HG02623 (cell line): ENCODE results near the gene ZDHHC11.
"Not testable (repeated sequence)": the region's sequence is repeated elsewhere in the genome, so short reads cannot be mapped to it uniquely, and the experiment has no call there.

Source experiments
- ATAC-seq: cut with Tn5 transposase; IDR thresholded peaks from one replicate; pipeline ENCODE4 v1.9.1; 2021; ENCODE audit warnings: moderate library complexity; ENCODE audit not compliant: unreplicated experiment

Gene ZDHHC11

DNA sequence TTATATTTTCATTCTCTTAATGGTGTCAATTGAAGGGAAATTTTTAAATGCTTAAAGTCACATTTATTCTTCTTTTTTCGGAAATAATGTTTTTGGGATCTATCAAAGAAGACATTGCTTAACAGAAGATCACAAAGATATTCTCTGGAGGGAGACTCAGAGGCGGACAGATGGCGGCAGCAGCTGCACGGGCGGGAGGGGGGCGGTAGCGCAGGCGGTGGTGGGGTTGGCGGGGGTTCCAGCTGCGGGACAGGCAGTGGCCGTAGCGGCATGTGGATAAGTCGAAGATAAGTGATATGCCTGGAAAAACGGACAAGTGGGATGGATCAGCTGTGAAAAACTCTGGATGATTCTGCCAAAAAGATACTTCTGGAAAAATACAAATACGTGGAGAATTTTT lies 34.6 kb downstream of the ZDHHC11 start:
- no peak for ATAC-seq

DNA sequence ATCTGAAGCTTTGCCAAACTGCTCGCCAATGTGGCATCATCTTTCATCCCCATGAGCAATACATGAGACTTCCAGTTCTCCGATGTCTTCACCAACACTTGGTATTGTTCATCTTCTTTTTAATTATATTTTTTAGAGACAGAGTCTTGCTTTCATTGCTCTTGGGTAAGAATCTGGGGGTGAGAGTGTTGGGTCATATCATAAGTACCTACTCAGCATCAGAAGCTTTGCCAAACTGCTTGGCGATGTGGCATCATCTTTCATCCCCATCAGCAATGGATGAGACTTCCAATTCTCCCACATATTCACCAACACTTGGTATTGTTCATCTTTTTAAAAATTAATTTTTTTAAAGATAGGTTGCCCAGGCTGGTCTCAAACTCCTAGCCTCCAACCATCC lies 35.3 kb downstream of the ZDHHC11 start:
- no peak for ATAC-seq

DNA sequence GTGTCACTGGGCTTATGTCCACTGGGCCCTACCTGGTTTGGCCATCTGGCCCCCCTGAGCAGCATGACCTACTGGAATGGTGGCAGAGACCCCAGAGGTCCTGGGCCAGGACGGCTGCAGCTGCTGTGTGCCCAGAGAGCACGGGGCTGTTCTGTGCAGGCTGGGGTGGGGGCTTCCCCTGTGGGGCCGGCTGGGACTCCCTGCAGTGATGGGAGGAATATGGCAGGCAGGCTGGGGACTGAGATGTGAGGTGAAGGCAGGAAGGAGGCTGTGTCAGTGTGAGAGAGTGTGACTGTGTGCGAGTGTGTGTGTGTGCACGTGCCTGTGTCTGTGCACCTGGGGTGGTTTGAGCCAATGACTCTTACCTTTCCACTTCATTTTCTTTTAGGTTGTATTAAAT lies 37.2 kb downstream of the ZDHHC11 start:
- not testable (repeated sequence) for ATAC-seq

DNA sequence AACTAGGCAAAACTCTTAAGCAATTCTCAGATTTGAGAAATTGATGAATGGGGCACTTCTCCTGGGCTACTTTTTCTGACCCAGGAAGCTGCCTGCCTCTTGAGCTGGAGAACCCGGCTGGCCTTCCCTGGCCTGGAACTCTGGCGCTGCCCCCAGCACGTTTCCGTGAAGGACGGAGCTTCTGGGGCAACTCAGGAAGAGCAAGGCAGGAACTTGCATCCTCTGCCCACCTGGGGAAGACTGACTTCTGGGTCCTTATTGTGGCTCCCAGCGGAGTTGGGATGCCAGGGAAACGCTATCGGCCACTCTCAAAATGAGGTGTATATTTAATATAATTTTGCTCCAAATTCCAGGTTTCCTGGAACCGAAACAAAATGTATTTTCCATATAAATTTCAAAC lies 39.4 kb downstream of the ZDHHC11 start:
- not testable (repeated sequence) for ATAC-seq

DNA sequence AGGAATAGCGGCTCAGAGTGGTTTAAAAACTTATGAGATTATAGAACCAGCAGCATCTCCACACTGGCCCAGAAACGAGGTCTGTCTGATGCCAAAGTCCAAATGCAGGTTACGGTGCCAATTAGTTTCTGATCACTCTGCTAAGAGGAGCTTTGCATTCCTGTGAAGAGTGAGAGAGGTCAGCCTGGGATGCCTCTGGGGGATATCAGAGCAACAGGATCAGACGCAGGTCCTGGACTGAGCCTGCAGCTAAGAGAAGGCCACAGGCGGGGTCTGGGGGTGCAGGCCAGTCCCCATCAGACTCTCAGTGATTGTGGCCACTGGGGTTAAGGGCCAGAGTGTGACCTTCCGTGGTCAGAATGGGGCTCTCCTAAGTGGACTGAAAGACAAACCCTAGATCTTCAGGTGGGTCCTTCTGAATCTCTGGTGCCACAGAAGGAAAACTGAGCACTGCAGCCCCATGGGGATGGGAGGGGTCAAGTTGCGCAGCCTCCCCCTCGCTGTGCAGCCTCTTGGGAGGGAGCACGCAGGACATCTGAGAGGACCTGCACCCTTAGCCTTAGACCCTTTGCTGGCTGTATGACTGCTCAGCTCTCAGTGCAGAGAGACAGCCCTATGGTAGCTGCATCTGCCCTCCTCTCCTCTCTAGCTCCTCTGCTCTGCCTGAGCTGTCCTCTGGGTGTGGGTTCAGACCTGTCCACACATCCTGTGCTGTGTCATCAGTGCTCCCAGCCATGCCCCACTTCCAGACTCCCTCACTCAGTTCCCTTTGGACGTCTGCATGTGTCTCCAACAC lies 42.9 kb downstream of the ZDHHC11 start:
- ATAC-seq: not testable (repeated sequence)

DNA sequence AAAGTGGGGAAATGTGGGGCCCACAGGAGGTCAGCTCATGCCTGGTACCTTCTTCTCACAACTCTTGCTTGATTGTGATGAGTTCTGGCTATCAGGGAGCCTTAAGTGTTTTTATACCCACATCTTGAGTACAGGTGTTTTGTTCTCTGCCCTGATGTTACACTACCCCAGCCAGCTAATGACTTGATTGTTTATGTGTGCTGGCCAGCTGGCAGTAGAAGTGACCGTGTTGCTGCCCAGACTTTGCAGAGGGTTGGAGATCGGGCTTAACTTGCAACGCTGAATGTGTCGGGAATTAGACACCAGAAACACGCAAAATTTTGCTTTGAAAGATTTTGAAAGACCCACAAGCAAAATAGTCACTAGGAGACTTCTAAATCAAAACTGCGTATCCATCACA lies 49.3 kb downstream of the ZDHHC11 start:
- no peak for ATAC-seq

DNA sequence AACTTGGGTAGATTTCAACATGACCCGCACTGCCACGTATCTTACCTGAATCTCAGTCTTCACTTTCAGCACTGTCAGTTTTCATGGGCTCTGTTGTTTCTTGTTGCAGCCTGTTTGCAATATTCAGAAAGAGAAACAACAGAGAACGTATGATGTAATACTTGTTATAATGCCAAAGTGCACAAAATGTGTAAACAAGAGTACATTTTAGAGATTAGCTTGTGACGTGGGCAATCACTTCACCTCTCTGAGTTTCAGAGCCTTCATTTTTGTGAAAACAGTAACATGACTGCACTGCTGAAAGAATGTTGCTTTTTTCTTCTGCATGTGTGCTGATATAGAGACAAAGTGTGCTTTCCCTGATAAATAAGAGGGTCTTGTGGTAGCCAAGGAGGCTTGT lies 49.7 kb downstream of the ZDHHC11 start:
- ATAC-seq: not testable (repeated sequence)

DNA sequence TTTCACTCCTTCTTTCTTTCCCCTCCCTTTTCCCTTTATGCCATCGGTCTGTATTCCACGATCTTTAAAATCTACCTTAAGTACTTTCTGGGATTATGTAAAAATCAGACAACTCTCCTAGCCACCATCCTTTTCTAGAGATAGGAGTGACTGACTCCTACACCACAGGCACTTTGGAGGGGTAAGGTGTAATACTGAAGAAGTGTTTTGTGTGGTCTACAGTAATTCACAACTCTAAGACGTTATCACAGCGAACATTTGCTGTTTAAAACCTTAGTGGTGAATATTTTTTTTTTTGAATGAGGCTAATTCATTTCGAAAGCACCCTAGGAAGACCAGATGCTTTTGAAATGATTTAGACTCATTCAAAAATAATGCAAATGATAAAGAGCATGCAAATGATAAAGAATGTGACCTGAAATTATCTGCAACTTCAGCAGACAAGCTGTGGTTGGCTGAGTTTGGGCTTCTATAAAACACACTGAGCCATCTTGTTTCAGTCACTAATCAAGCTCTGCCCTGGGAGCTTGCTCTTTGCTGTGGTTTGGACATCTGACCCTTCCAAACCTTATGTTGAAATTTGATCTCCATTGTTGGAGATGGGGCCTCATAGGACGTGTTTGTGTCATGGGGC lies 52.2 kb downstream of the ZDHHC11 start:
- ATAC-seq: not testable (repeated sequence)

DNA sequence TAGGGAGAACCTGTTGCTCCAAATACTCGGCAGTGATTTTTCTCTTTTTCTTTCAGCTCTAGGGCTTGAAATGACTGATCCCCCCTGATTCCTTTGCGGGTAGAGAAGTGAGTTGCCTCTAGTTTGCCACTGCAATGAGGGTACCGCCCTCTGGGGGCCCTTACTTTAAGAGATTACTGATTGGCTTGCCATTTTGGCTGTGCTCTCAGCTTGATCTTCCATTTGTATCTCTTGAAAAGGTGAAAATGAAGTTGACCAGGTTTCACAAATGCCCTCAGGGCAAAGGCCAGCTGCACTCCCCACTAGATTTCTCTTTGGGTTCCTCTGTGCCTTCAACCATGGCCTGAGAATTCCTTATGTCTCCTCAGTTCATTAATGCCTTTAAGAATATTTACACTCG lies 52.8 kb downstream of the ZDHHC11 start:
- not testable (repeated sequence) for ATAC-seq

DNA sequence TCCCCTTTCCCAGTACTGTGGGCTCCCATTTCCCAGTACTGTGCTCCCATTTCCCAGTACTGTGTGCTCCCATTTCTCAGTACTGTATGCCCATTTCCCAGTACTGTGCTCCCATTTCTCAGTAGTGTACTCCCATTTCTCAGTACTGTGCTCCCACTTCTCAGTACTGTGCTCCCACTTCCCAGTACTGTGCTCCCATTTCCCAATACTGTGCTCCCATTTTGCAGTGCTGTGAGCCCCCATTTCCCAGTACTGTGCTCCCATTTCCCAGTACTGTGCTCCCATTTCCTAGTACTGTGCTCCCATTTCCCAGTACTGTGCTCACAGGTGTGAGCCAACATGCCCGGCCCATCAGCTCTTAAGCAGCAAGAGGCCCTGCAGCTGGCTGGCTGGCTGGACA lies 54.9 kb downstream of the ZDHHC11 start:
- not testable (repeated sequence) for ATAC-seq

DNA sequence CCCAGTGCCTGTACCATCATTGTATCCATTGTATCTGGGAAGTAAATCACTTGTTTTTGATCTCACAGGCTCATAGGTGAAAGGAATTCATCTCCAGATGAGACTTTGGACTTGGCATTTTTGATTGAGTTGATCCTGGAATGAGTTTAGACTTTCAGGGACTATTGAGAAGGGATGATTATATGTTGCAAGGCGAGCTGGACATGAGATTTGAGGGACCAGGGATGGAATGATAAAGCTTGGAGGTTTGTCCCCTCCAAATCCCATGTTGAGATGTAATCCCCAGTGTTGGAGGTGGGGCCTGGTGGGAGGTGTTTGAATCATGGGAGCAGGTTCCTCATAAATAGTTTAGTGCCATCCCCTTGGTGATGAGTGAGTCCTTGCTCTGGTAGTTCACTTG lies 55.8 kb downstream of the ZDHHC11 start:
- ATAC-seq: not testable (repeated sequence)

DNA sequence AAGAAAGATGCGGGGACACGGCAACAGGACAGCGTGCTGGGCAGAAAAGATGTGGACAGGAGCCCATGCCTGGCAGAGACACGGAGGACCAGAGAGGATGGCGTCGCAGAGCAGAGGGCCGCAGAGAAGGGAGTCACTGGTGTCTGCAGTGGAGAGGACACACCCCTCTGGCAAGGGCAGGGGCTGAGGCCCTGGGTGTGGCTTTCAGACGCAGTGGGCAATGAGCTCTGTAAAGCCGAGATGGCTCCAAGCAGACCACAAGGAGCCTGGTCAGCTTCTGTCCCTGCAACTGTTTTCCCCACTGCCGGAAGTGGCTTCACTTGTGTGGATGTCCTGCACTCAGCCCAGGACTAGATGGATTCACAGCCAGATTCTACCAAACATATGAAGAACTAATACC lies 62.1 kb downstream of the ZDHHC11 start:
- ATAC-seq: not testable (repeated sequence)

DNA sequence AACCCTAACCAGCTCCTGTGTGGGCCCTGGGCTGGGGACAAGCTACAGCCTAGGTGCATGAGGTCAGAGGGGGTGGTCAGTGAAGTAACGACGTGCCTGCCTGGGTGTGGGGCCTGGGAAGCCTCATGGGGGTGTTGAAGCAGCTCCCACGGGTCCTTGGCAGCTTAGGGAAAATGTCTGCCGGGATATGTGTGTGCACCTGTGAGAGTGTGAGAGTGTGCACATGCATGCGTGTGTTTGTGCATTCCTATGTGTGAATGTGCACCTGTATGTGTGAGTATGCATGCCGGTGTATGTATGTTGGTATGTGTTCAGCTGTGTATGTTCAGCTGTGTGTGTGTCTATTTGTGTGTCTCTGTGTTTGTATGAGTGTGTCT lies 62.9 kb downstream of the ZDHHC11 start:
- ATAC-seq: not testable (repeated sequence)

DNA sequence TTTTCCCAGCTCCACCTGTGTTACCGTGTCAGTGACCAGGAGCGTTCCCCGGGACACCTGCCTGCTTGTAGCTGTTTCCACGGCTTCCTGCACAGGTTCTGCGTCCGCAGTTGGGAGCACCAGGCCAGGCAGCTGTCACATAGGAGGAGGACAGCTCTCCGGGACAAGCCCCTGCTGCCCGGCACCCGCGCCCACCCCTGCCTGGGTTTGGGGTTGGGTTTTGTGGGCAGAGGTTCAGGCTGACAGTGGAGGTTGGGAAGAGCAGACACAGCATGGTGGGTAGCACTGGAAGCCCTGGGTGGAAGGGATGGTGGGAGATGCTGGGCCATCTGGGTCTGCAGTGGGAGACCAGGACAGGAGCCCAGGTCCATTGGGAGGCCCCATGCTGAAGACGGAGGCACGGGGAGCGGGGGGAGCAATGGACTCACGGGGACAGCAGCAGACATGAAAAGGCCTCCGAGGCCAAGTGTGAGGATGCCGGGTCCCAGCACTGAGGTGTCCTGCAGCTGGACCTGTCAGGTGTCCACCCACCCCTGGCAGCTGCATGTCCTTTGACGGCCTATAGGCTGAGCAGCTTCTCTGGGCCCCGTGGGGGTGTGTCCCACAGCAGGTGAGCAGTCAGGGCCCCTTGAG lies 63.4 kb downstream of the ZDHHC11 start:
- ATAC-seq: not testable (repeated sequence)

DNA sequence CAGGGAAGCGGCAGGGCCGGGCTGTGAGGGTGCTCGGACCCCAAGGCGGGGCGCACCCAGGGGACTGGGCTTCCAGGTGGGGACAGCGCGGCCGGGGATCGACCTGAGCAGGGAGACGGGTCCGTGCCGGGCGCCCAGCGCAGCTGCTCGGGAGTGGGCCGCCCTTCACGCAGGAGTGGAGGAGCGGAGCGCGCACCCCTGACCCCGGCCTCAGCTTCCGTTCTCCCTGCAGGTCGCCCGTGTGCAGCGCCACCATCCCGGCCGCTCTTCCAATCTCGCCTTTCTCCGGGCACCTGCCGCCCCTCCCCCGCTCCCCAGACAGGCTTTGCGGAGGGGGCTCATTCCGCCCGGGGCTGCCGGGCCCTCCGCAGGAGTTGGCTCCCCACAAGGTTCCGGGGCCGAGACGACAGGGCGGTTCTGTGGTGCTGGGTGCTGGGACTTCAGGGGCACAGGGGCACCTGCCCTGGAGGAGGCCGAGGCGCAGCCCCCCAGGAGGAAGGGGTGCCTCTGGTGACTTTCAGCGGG lies 65.5 kb downstream of the ZDHHC11 start:
- ATAC-seq: peak; percentile 16

DNA sequence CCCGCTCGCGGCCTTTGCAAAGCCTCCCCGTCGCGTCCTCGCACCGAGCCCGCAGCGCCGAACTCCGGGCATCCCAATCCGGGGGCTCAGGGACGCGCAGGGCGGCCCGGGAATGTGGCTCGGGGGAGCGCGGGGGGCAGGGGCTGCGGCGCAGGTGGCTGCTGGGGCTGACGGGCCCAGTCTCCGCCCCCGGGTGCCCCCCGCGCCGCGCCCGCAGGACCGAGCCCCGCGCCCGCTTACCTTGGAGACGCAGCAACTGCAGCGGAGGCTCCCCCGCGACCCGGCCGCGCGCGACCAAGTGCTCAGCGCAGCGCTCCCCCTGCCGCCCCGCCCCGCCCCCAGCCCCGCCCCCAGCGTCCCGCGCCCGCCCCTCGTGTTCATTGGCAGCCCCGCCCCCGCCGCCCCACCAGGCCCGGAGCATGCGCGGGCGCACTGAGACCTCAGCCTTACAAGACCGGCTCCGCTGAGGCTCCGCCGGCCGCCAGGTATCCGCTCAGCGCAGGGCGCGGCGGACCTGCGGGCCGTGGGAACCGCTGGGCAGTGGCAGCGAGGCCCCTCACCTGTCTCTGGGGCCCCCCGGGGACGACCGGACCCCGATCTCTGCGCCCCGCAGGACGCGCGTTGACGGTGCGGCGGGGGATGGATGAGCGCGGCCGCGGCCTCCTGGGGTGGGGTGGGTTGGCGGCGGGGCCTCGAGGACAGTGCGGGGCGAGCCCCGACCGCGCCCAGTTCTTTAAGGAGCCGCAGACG lies 66.2 kb downstream of the ZDHHC11 start, which contains the start of gene ZDHHC11B:
Gene ZDHHC11B (minus strand): TSS at position 302 of the 750 bp plus-strand sequence. CDS start 17,810 bp downstream, outside the sequence.
- peak; percentile 66 for ATAC-seq

DNA sequence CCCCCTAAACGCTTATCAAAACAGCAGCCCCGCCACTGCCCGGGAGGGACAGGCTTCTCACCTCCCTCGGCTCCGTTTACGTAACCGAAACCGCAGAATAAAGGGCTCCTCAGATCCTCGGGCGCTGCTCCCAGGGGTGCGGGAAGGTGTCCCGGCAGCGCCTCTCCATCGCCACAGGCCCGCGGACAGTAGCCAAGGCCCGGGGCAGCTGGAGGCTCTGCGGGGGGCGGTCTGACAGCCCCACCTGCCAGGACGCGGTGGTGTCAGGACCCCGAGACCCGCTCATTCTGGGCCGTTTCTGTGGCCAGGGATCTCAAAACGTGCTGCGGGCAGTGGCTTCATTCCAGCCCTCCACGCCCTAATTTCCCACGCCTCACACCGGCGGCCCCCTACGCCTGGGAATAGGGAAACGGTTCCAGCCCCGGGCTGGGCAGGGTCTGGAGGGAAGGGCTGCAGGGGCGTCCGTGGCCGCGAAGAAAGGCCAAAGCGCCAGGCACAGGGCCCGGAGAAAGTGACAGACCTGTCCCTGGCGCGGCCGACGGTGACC lies 66.8 kb downstream of the ZDHHC11 start:
- ATAC-seq: not testable (repeated sequence)

DNA sequence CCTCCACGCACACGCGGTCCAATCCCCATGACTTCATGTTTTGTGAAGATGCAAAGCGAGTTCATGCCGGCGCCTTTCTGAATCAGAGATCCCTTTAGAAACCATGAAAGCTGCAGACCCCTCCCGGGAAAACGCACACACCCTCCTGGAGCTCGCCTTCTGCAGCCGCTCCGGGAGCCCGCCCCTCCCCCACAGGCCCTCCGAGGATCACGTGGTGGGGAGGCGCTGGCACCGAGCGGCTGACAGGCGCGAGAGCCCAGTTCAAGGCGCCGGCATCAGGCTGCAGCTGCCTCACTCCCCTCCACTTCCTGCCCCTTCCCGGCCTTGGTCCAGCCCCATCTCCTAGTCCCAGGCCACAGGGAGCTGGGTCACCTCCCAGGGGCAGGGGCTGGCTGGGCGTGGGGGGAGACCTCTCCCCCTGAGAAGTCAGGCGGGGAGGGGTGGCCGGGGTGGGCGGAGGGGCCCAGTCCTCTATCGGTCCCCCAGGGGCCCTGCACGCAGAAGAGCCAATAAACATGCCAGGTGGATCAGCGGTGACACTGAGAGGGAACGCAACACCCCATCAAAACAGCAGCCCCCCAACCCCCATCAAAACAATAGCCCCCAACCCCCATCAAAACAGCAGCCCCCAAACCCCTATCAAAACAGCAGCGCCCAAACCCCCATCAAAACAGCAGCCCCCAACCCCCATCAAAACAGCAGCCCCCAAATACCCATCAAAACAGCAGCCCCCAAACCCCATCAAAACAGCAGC lies 67.6 kb downstream of the ZDHHC11 start:
- ATAC-seq: not testable (repeated sequence)

DNA sequence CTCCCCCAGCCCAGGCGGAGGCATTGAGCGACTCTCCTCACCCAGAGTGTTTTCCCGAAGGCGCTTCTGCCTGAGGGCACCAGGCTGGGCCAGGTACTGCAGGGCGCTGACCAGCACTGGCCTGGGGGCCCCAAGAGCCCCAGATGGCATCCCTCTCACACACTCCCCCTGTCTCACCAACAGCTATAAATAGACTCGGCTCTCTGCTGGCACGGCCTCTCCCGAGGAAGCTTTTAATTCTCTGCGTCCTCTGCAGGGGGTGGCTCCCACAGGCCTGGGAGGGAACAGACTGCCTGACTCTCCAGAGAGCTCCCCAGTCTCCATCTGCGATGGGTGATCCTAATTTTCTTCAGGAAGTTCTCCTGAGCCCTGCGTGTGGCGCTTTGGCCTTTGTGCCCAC lies 68.4 kb downstream of the ZDHHC11 start:
- ATAC-seq: not testable (repeated sequence)

DNA sequence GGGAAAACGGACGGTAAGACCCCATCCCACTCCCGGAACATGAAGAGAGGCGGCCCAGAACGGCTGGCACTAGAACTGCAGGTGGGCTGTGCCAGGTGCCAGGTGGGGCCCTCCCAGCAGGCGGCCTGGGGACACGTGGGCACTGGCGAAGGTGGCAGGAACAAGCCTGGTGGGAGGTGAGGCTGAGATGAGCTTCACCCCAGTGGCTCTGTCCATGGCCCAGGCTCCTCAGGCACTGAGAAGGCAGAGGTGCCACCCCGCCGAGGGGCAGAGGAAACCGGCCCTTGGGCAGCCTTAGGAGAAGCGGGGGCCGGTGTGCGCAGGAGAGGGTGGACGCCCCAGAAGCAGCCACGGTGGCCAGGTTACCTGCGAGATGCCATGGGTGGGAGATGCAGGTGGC lies 70.2 kb downstream of the ZDHHC11 start:
- not testable (repeated sequence) for ATAC-seq
